ENCODE measurements around the gene INPP5E.
A peak's percentile ranks its signal among the peaks of the same experiment; 100 is the strongest.

INPP5E gene

GRCh38 chr9:136441191-136441680, 1.6 kb upstream of the INPP5E start:
- Mint-ChIP-seq H3K27me3 (ENCODE audit: low read depth, poor library complexity) (no peaks in the 10 kb centered on the region), H3K27ac (no peak overlapping the region), H3K4me3 (peak overlapping the region; percentile 18), H3K36me3 (ENCODE audit: low read depth) (peaks cover 45% of the 10 kb centered on the region), H3K4me1 (peaks cover 28% of the 10 kb centered on the region), H3K9me3 (no peaks in the 10 kb centered on the region)
- no peak for DNase-seq
- TF ChIP-seq CTCF (IDR thresholded peaks at IDR 0.05): no peak

GRCh38 chr9:136438548-136439480, 831 bp downstream of the INPP5E start:
- Mint-ChIP-seq H3K4me1 (peaks cover 35% of the 10 kb centered on the region), H3K36me3 (ENCODE audit: low read depth) (peaks cover 41% of the 10 kb centered on the region), H3K27me3 (ENCODE audit: low read depth, poor library complexity) (no peaks in the 10 kb centered on the region), H3K4me3 (peak overlapping the region; percentile 87), H3K9me3 (no peaks in the 10 kb centered on the region), H3K27ac (no peak overlapping the region)
- DNase-seq: peak; percentile 56
- TF ChIP-seq CTCF (IDR thresholded peaks at IDR 0.05): no peak

GRCh38 chr9:136437839-136438547, 1.7 kb downstream of the INPP5E start:
- peaks cover 32% of the 10 kb centered on the region for H3K36me3 Mint-ChIP-seq (ENCODE audit: low read depth)
- peak overlapping the region; percentile 87 for H3K4me3 Mint-ChIP-seq
- H3K27ac Mint-ChIP-seq: no peak overlapping the region
- TF ChIP-seq CTCF (IDR thresholded peaks at IDR 0.05): no peak
- H3K4me1 Mint-ChIP-seq: peaks cover 35% of the 10 kb centered on the region
- no peaks in the 10 kb centered on the region for H3K27me3 Mint-ChIP-seq (ENCODE audit: low read depth, poor library complexity)
- no peaks in the 10 kb centered on the region for H3K9me3 Mint-ChIP-seq
- no peak for DNase-seq

- H3K4me1 Mint-ChIP-seq: peaks cover 35% of the 10 kb centered on the region
- H3K4me3 Mint-ChIP-seq: peak overlapping the region; percentile 87
- peak overlapping the region; percentile 43 for H3K27ac Mint-ChIP-seq
- DNase-seq: no peak
- no peak for TF ChIP-seq CTCF (IDR thresholded peaks at IDR 0.05)
- H3K36me3 Mint-ChIP-seq (ENCODE audit: low read depth): peaks cover 29% of the 10 kb centered on the region
- no peaks in the 10 kb centered on the region for H3K9me3 Mint-ChIP-seq
- no peaks in the 10 kb centered on the region for H3K27me3 Mint-ChIP-seq (ENCODE audit: low read depth, poor library complexity)
These were observed 2.2 kb downstream of the INPP5E start for GRCh38 chr9:136437430-136437829.

- Mint-ChIP-seq H3K36me3 (ENCODE audit: low read depth) (peaks cover 25% of the 10 kb centered on the region), H3K9me3 (no peaks in the 10 kb centered on the region), H3K27me3 (ENCODE audit: low read depth, poor library complexity) (no peaks in the 10 kb centered on the region), H3K4me3 (peak overlapping the region; percentile 87), H3K4me1 (peaks cover 35% of the 10 kb centered on the region), H3K27ac (peak overlapping the region; percentile 87)
- TF ChIP-seq CTCF (IDR thresholded peaks at IDR 0.05): no peak
- DNase-seq: no peak
These were observed 3.5 kb downstream of the INPP5E start for GRCh38 chr9:136436055-136436634.

All from nephron progenitor cell (in vitro differentiated cells).